SK-N-MC (cell line): ENCODE measurements around the gene BCOR.

ENCODE experiments used
- DNase-seq: peaks from one replicate; pipeline ENCODE4 v3.0.0-alpha.2; 2011; ENCODE audit warnings: low read depth, low spot score
- H3K27ac ChIP-seq: fragments of 200-600 bp; sonication (generic); 2 replicates; pipeline ENCODE4 v1.5.1; 2016; ENCODE audit warnings: mixed run types
- H3K36me3 ChIP-seq: fragments of 200-600 bp; sonication (generic); 2 replicates; pipeline ENCODE4 v1.6.1; 2017; ENCODE audit warnings: antibody characterized with exemption, low read length, mixed read lengths; ENCODE audit not compliant: insufficient read depth
- H3K4me3 ChIP-seq: fragments of 200-600 bp; sonication (generic); 2 replicates; pipeline ENCODE4 v1.5.1; 2016
- H3K9ac ChIP-seq: fragments of 200-600 bp; sonication (generic); 2 replicates; pipeline ENCODE4 v1.8.0; 2017; ENCODE audit warnings: mixed run types, mixed read lengths; ENCODE audit not compliant: insufficient read length
- H3K9me3 ChIP-seq: fragments of 200-600 bp; sonication (generic); 2 replicates; pipeline ENCODE4 v1.6.1; 2017; ENCODE audit warnings: low read depth, mild to moderate bottlenecking, antibody characterized with exemption, low read length, moderate library complexity, mixed read lengths
- EZH2 ChIP-seq: fragments of 200-600 bp; sonication (generic); IDR thresholded peaks from one replicate; pipeline ENCODE4 v1.6.1; 2017; ENCODE audit warnings: antibody characterized with exemption
- FOXP2 ChIP-seq: optimal IDR thresholded peaks from 2 replicates; pipeline ENCODE3; 2011; ENCODE audit warnings: mild to moderate bottlenecking, moderate library complexity; ENCODE audit not compliant: insufficient read depth; ENCODE audit errors: extremely low read length, control extremely low read depth
- POLR2AphosphoS5 ChIP-seq: IDR thresholded peaks from 2 replicates; pipeline ENCODE4 v1.6.1; 2012; ENCODE audit warnings: mild to moderate bottlenecking, low read depth, low read length, borderline replicate concordance

BCOR gene

DNA sequence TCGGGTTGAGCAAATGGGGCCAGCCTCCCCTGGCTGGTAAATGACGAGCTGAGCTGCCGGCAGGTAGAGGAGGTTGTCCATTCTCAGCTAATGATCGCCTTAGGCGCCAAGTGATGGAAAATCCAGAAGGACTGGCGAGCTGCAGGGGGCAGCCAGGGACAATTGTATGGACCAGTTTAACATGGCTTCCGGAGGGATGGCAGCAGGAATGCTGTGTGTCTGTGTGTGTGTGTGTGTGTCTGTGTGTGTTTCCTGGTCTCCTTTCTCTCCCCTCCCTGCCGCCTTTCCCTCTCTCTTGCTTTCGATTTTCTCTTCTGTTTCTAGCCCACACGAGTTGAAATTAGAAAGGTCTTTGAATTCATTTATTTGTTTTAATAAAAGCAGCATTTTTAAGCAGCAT, 45.2 kb upstream of the BCOR start:
- no peak overlapping the region for H3K9ac ChIP-seq

DNA sequence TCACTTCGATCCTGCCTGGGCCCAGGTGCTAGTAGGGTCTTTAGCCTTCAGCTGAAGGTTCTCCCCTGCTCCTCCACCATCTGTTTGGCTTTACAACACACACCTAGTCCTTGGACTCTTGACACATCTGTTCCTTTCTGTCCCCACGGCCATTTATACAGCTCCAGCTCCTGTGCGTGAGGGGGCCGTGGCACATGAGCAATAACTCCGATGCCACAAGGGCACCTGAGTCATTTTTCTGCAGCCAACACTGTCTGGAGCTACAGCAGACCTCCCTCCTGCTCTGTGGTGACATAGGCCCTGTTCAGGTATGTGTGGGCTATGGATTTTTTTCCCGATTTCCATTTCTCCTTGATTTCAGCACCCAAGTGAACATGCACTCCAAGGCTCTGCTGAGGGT, 44.7 kb upstream of the BCOR start:
- no peak overlapping the region for H3K27ac ChIP-seq
- no peak overlapping the region for H3K4me3 ChIP-seq
- H3K9ac ChIP-seq, result no peak overlapping the region
- DNase-seq, result no peak
- H3K9me3 ChIP-seq, result no peaks in the 10 kb centered on the region
- TF ChIP-seq POLR2AphosphoS5, result no peak
- no peak for TF ChIP-seq EZH2
- TF ChIP-seq FOXP2, result no peak
- no peaks in the 10 kb centered on the region for H3K36me3 ChIP-seq

More for the DNA sequence above, 45.2 kb upstream of the BCOR start:
- TF ChIP-seq FOXP2, result no peak
- H3K4me3 ChIP-seq, result no peak overlapping the region
- H3K36me3 ChIP-seq, result no peaks in the 10 kb centered on the region
- H3K27ac ChIP-seq, result no peak overlapping the region
- DNase-seq, result no peak
- H3K9me3 ChIP-seq, result no peaks in the 10 kb centered on the region

DNA sequence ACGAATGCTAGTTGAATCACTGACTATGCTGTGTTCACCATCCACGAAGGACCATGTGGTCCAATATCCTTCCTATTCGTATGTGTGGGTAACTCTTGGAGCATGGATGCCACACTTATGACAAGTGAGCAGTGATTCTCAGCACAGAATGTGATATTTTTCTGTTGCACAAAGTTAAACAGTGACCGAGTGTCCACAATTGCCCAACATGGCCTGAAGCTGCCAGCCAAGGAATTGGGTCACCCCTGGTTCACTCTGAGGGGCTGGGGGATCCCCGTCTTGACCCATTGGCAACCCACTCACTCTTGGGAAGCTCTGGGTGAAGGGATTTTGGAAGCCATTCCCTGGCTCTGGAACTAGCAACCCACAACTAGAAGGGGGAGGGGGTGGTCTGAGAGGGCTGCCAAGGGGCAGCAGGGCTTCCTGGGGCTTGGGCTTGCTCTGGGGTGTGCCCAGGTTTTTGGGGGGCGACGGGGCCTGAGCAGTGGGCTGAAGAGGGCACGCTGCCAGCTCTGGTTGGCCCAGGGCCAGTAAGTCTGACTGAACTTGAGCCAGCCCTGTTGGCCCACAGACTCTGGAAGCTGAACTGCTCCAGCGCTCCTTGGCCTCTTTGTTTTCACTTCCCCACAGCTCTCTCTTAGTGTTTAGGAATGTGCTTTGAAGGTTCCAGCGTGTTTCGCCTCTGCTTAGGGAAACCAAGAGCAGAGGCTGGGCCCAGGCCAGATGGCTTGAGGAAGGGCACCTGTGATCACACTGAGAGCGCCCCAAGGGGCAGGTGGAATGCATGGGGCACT, 43.1 kb upstream of the BCOR start:
- Histone ChIP-seq H3K36me3 (no peaks in the 10 kb centered on the region), H3K9ac (no peak overlapping the region), H3K27ac (no peak overlapping the region), H3K9me3 (no peaks in the 10 kb centered on the region), H3K4me3 (no peak overlapping the region)
- TF ChIP-seq EZH2 (no peak), FOXP2 (no peak), POLR2AphosphoS5 (no peak)
- DNase-seq, result no peak

DNA sequence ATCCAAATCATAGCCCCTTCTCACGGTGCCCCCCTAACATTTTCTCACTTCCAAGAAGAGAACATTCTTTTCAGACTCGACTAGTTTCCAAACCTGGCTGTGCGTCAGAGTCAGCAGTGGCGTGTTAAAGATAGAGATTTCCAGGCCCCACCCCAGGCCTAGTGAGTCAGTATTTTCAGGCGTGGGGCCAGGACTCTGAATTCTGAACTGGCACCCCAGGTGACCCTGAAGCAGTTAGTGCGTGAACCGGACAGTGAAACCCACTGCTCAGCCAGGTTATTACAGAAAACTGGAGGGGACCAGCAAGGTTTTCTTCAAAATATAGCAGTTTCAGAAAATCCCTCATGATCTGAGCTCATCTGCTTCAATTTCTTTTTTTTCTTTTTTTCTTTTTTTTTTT, 35.0 kb upstream of the BCOR start:
- H3K9ac ChIP-seq, result no peak overlapping the region
- H3K36me3 ChIP-seq, result no peaks in the 10 kb centered on the region
- DNase-seq, result no peak
- TF ChIP-seq FOXP2, result no peak
- no peak for TF ChIP-seq POLR2AphosphoS5
- TF ChIP-seq EZH2, result no peak
- no peak overlapping the region for H3K4me3 ChIP-seq
- H3K9me3 ChIP-seq, result no peaks in the 10 kb centered on the region
- no peak overlapping the region for H3K27ac ChIP-seq

DNA sequence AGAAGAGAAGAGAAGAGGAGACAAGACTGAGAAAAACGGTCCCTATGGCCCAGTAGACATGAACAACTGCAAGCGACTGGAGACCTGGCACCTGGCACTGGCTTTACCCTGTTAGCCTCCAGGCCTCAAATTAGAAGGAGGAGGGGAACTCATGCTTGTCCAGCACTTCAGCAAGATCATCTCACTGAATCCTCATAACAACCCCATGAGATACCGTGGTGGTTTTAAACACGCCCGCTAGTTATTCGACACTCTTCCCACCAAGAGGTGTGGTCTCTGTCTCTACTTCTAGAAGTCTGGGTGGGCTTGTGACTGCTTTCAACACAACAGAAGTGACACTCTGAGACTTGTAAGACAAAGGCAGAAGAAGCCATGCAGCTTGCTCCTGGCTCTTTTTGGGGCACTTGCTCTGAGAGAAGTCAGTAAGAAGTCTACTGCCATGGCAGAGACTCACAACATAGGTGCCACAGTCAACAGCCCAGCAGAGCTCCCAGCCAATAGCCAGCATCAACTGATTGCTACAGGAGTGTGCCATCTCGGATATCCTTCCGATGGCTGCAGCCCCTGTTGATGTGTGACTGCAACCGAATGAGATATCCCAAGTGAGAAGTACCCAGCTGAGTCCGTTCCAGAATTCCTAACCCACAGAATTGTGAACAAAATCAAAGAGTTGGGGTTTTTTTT, 34.0 kb upstream of the BCOR start:
- H3K9me3 ChIP-seq, result no peaks in the 10 kb centered on the region
- DNase-seq, result no peak
- H3K27ac ChIP-seq, result no peak overlapping the region
- H3K9ac ChIP-seq, result no peak overlapping the region
- TF ChIP-seq POLR2AphosphoS5 (no peak), FOXP2 (no peak), EZH2 (no peak)
- H3K4me3 ChIP-seq, result no peak overlapping the region
- H3K36me3 ChIP-seq, result no peaks in the 10 kb centered on the region

DNA sequence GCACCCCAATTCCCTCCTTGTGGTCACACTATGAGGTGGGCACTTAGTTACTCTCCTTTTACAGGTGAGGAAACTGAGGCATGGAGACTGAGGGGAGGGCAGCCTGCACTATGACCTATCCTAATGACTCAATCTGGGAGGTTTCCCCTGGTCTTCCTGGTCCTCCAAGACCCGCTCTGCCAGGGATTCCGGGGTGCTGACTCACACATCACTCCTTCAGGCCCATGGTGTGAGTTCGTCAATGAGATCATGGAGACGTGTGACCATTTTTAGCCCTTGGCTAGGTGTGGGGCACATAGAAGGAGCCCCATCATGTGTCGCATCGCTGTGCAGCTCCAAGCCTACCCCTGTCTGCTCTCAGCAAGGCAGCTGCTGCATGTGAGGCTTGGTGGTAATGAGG, 32.4 kb upstream of the BCOR start:
- TF ChIP-seq EZH2 (no peak), POLR2AphosphoS5 (no peak), FOXP2 (no peak)
- no peak for DNase-seq
- H3K36me3 ChIP-seq, result no peaks in the 10 kb centered on the region
- no peak overlapping the region for H3K9ac ChIP-seq
- H3K9me3 ChIP-seq, result no peaks in the 10 kb centered on the region
- H3K4me3 ChIP-seq, result no peak overlapping the region
- H3K27ac ChIP-seq, result no peak overlapping the region

DNA sequence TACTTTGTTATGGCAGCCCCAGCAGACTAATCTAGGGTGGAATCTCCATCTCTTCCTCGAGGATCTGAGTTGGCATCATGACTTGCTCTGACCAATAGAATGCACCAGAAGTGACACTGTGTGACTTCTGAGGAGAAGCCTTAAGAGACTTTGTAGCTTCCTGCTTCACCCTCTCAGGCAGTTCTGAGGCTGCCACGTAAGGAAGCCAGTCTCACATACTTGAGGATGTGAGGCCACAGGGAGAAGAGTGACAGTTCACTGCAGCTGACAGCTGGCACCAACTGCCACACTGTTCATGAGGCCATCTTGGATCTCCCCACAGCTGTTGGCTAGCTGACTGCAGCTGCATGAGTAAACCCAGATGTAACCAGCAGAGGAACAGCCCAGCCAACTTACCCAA, 29.3 kb upstream of the BCOR start:
- Histone ChIP-seq H3K36me3 (no peaks in the 10 kb centered on the region), H3K9me3 (no peaks in the 10 kb centered on the region), H3K4me3 (no peak overlapping the region), H3K9ac (no peak overlapping the region), H3K27ac (no peak overlapping the region)
- TF ChIP-seq FOXP2, result no peak
- no peak for TF ChIP-seq EZH2
- TF ChIP-seq POLR2AphosphoS5, result no peak
- DNase-seq, result no peak

DNA sequence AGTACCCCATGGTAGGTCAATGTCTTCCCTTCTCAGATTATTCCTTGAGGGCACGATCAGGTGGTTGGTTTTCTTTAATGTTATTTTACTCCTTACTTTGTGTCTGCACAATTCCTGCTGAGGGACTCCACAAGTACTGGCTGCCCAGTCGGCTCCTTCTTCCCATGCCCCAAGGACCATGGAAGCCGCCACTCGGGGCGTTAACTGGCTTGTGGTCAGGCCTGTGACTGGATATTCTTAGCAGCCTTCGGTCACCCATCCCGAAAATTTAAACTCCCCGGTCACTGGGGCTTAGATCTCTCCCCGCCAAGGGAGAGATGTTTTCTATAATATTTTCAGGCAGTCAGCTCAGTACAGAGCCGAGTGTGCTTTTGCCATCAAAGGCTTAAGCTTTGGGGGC, 24.7 kb upstream of the BCOR start:
- H3K4me3 ChIP-seq, result no peak overlapping the region
- no peak for DNase-seq
- no peaks in the 10 kb centered on the region for H3K9me3 ChIP-seq
- no peak overlapping the region for H3K27ac ChIP-seq
- TF ChIP-seq POLR2AphosphoS5, result no peak
- TF ChIP-seq EZH2, result no peak
- TF ChIP-seq FOXP2, result no peak
- no peak overlapping the region for H3K9ac ChIP-seq
- H3K36me3 ChIP-seq, result no peaks in the 10 kb centered on the region

DNA sequence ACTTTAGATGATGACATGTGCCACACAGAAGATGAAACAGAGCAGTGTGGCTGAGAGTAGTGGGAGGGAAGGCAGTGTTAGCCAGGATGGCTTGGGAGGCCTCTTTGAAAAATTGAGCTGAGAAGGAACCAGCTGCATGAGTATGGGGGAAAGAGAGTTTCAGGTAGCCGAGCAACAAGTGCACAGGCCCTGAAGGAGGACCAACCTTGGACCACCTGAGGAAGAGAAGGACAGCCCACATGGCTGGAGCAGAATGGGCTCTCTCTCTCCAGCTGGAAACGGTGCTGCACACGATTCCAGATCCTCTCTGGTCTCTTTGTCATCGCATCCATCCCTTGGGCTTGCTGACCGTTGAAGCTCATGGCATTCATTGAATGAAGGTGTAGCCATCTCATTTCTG, 23.9 kb upstream of the BCOR start:
- TF ChIP-seq POLR2AphosphoS5 (no peak), FOXP2 (no peak), EZH2 (no peak)
- Histone ChIP-seq H3K27ac (no peak overlapping the region), H3K36me3 (no peaks in the 10 kb centered on the region), H3K9me3 (no peaks in the 10 kb centered on the region), H3K9ac (no peak overlapping the region), H3K4me3 (no peak overlapping the region)
- no peak for DNase-seq
